GM10248 (cell line): ENCODE results near the gene SLC10A2.
"Not testable (repeated sequence)": the region's sequence is repeated elsewhere in the genome, so short reads cannot be mapped to it uniquely, and the experiment has no call there.

ENCODE experiments used
- CTCF ChIA-PET: fragments of 300-600 bp; sonication (Branson Sonifier 250); formaldehyde crosslinking; extraction: SDS; loops from one replicate; lab custom pipeline; 2021; ENCODE audit warnings: antibody characterized with exemption; lab: Yijun Ruan, JAX
- POLR2A ChIA-PET: fragments of 350-650 bp; sonication (Branson Sonifier 250); formaldehyde crosslinking; extraction: SDS; loops from one replicate; lab custom pipeline; 2020; ENCODE audit warnings: antibody characterized with exemption; lab: Yijun Ruan, JAX
- DNase-seq: peaks from one replicate; pipeline ENCODE4 v3.0.0; 2012; ENCODE audit errors: extremely low spot score
- CTCF ChIP-seq: IDR thresholded peaks from 2 replicates; pipeline ENCODE4 v1.5.1; 2012; ENCODE audit warnings: mild to moderate bottlenecking, low read depth; ENCODE audit errors: extremely low read depth, missing control alignments, control extremely low read depth

The SLC10A2 gene

GRCh38 chr13:103066079-103066780 lies at the start of gene SLC10A2:
SLC10A2 (minus strand) TSS chr13:103066417; CDS start chr13:103066249, 168 bp downstream.
- no peak for TF ChIP-seq CTCF
- no peak for DNase-seq
- ChIA-PET POLR2A (no interaction called here), CTCF (interaction anchor here (1.4 kb wide), 1 partner anchor 196 kb away, joined by 4 read pairs; no protein-coding TSS in a partner anchor)

DNA sequence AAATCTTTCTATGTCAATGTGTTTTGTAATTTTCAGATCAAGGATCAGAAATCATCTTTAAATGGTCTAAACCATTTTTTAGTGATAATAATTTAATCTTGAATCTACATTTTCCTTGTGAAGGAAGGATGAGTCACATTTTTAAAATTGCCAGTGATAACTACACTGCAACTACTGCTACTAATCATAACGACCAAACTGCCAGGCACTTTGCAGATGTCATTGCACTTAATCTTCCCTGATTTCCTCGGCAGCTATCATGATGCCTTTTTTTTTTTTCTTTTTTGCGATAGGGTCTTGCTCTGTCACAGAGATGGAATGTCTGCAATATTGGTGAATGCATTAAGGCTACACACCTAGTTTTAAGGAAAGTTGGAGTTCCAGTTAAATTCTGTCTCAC lies 41.4 kb upstream of the SLC10A2 start:
- CTCF ChIA-PET = no interaction called here
- POLR2A ChIA-PET = no interaction called here
- DNase-seq = no peak
- no peak for TF ChIP-seq CTCF

DNA sequence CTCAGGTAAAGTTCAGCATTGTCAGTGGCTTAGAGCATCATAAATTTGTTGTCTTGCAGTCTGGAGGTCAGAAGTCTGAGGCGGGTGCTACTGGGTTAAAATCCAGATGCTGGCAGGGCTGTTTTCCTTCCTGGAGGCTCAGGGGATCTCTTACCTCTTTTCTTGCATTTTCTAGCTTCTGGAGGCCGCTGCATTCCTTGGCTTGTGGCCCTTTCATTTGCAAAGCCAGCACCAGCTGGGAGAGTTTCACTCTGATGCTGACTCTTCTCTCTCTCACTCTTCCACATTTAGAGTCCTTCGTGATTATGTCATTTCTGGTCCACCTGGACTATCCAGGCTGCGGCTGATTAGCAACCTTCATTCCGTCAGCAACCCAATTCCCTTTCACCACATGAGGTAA lies 38.1 kb upstream of the SLC10A2 start:
- DNase-seq = no peak
- CTCF ChIA-PET = no interaction called here

GRCh38 chr13:103103456-103103855 lies 37.2 kb upstream of the SLC10A2 start:
- POLR2A ChIA-PET, DNase-seq, CTCF ChIA-PET: not testable (repeated sequence)

More for the DNA sequence above, 38.1 kb upstream of the SLC10A2 start:
- POLR2A ChIA-PET = no interaction called here
- TF ChIP-seq CTCF = no peak

- ChIA-PET POLR2A (no interaction called here), CTCF (interaction anchor here (1.6 to 2.8 kb wide), 2 partner anchors 12 to 187 kb away, joined by 5 to 9 read pairs; no protein-coding TSS in a partner anchor)
- DNase-seq = no peak
- no peak for TF ChIP-seq CTCF
These were observed 36.3 kb upstream of the SLC10A2 start for GRCh38 chr13:103102482-103102881.

- ChIA-PET POLR2A (no interaction called here), CTCF (interaction anchor here (1.3 to 2.8 kb wide), 3 partner anchors 11 to 187 kb away, joined by 3 to 9 read pairs (median 5); no protein-coding TSS in a partner anchor)
- no peak for DNase-seq
- no peak for TF ChIP-seq CTCF
These were observed 35.7 kb upstream of the SLC10A2 start for GRCh38 chr13:103101901-103102300.

DNA sequence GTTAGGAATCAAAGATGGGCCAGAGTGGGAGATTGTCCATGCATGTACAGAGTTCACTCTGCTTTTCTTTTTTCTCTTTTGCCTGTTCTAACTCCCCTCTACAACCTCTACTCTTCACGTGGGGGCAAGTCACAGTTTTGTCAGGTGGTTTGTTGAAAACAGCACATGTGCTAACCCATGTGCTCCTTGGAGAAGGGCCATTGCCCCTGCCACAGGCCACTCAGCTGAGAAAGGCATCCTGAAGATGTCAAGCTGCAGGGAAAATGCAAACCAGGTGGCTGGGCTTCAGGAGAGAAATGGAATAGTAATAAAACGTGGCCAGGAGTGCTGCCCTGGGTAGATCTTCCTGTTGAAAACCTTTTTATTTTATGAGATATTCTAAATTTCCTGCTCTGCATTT lies 35.3 kb upstream of the SLC10A2 start:
- no peak for DNase-seq
- no peak for TF ChIP-seq CTCF
- POLR2A ChIA-PET = no interaction called here
- CTCF ChIA-PET = interaction anchor here (0.5 to 2.8 kb wide), 4 partner anchors 11 to 186 kb away, joined by 3 to 9 read pairs (median 4); no protein-coding TSS in a partner anchor
